Neuron (in vitro differentiated cells): ENCODE results near the gene FAM98B.

ENCODE experiments used
- H2AFZ ChIP-seq: one replicate; pipeline ENCODE4 v1.6.1; 2013; ENCODE audit warnings: low read depth, mild to moderate bottlenecking, inconsistent platforms, low read length, moderate library complexity
- H3K27me3 ChIP-seq: one replicate; pipeline ENCODE4 v1.6.1; 2013; ENCODE audit warnings: low read length; ENCODE audit not compliant: insufficient read depth
- H3K36me3 ChIP-seq: one replicate; pipeline ENCODE4 v1.6.1; 2013; ENCODE audit warnings: low read length; ENCODE audit not compliant: insufficient read depth
- H3K4me1 ChIP-seq: one replicate; pipeline ENCODE4 v1.6.1; 2013; ENCODE audit warnings: low read length; ENCODE audit not compliant: insufficient read depth
- H3K4me3 ChIP-seq: 2 replicates; pipeline ENCODE4 v1.5.1; 2013; ENCODE audit warnings: mild to moderate bottlenecking, low read length, moderate library complexity
- H3K9me3 ChIP-seq: one replicate; pipeline ENCODE4 v1.6.1; 2013; ENCODE audit warnings: low read length

FAM98B gene

DNA sequence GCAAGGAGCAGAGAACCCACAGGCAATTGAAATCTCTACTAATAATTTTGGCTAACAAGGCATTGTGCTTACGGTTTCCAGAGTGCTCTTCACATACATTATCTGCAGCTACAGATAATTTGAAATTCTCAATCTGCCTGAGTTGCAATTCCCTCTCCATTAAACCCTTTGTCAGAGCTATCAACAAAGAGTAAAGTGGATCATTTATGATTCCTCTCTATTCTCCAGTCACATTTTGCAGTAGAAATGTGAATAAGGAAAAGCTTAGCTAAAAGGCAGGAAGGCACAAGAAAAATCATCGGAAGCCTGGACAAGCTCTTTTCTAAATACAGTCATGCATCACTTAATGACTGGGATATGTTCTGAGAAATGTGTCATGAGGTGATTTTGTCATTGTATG is 49.6 kb downstream of the FAM98B start:
- H3K9me3 ChIP-seq: no peaks in the 10 kb centered on the region
- H2AFZ ChIP-seq: no peak overlapping the region
- no peaks in the 10 kb centered on the region for H3K36me3 ChIP-seq
- H3K27me3 ChIP-seq: no peaks in the 10 kb centered on the region
- H3K4me1 ChIP-seq: peaks cover 4% of the 10 kb centered on the region
- no peak overlapping the region for H3K4me3 ChIP-seq

DNA sequence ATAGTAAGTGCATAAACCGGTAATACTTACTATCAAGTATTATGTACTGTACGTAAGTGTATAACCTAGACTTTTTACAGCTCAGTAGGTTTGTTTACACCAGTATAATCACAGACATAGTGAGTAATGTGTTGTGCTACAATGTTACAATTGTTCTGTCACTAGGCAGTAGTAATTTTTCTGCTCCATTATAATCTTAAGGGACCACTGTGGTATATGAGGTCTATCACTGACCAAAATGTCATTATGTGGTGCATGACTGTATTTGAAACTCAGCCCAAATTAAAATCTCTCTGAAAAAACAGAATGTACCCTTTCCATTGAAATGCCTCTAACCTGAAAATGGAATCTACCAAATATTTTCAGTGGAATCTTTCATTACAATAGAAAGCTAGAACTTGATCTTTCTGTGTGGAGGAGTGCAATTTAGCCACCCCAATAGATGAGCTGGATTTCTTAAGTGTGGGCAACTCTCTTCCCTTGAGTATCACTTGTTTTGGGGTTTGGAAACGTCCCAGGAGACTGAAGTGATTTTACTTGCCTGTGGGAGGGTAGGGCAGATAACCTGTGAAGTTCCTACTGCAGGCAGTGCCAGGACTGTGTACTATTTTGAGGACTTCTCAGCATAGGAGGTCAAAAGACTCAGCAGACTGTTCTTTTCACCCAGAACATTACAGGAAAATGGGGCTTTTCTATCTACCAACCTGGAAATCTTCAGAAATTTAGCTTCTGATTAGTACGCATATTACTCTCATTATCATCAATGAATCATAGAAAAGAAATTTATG is 50.9 kb downstream of the FAM98B start:
- Histone ChIP-seq H3K36me3 (no peaks in the 10 kb centered on the region), H3K27me3 (no peaks in the 10 kb centered on the region), H3K4me3 (no peak overlapping the region), H3K4me1 (peaks cover 11% of the 10 kb centered on the region), H3K9me3 (no peaks in the 10 kb centered on the region), H2AFZ (no peak overlapping the region)

DNA sequence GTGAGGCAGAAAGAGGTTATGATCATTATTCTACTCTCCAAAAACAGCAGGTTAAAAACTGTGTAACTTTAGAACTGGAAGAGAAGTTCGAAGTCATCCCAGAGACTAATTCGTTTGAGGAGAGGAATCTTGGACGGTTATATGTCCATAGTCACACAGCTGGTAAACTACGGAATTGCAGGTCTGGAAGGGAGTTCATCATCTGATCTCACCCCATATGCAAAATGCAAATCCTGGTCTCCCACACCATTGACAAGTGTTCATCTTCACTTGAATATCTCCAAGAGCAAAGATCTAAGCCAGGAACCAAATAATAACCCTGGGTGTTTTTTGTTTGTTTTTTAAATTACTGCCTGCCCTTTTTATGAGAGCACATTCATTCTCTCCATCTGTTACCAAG is 53.1 kb downstream of the FAM98B start:
- peaks cover 11% of the 10 kb centered on the region for H3K4me1 ChIP-seq
- H3K9me3 ChIP-seq: no peaks in the 10 kb centered on the region
- H3K4me3 ChIP-seq: no peak overlapping the region
- H2AFZ ChIP-seq: no peak overlapping the region
- no peaks in the 10 kb centered on the region for H3K27me3 ChIP-seq
- H3K36me3 ChIP-seq: no peaks in the 10 kb centered on the region

DNA sequence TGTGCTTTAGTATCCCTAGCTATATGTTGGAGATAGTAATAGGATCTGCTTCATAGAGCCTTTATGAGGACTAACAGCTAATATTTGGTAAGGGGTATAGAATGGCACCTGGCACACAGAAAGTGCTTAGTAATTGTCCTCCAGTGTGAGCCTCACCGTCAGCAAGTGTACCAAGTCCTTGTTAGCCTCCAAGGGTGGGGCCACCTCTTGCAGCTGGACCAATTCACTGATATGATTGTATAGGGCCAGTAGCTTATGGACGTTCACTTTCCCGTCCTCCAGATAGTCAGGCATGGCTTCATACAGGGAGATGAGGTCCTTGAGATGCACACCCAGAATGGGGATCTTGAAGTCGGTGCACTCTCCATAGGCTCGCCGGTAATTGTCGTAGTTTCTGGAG is 53.6 kb downstream of the FAM98B start:
- no peak overlapping the region for H2AFZ ChIP-seq
- H3K27me3 ChIP-seq: no peaks in the 10 kb centered on the region
- no peak overlapping the region for H3K4me3 ChIP-seq
- no peaks in the 10 kb centered on the region for H3K9me3 ChIP-seq
- H3K36me3 ChIP-seq: no peaks in the 10 kb centered on the region
- peaks cover 11% of the 10 kb centered on the region for H3K4me1 ChIP-seq

DNA sequence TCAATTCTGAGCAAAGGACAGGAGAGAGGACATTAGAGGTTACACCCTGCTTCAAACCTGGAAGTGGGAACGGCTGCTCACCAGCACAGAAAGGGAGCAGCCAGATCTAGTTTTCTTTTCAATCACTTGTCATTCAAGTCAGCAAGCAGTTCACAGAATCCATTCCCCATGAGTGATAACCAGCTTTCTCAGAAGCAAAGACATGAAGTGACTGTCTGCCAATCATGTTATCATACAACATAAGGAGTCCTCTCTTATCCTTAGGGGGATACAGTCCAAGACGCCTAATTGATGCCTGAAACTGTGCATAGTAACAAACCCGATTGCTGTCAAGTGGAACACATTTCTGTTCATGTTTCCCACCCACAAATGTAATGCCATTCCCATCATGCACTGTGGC is 54.7 kb downstream of the FAM98B start:
- Histone ChIP-seq H3K36me3 (no peaks in the 10 kb centered on the region), H3K9me3 (no peaks in the 10 kb centered on the region), H3K4me1 (peaks cover 11% of the 10 kb centered on the region), H3K4me3 (no peak overlapping the region), H2AFZ (no peak overlapping the region), H3K27me3 (no peaks in the 10 kb centered on the region)

DNA sequence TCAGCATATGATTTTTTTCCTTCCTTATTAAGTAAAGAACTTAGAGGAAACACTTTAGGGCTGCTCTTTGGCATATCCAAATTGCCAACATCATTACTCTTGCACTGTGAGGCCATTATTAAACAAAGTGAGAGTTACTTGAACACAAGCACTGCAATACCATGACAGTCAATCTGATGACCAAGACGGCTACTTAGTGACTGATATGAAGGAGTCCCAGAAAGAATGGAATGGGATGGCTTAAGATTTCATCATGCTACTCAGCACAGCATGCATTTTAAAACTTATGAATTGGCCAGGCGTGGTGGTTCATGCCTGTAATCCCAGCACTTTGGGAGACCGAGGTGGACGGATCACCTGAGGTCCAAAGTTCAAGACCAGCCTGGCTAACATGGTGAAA is 55.2 kb downstream of the FAM98B start:
- no peak overlapping the region for H3K4me3 ChIP-seq
- H3K9me3 ChIP-seq: no peaks in the 10 kb centered on the region
- no peak overlapping the region for H2AFZ ChIP-seq
- H3K36me3 ChIP-seq: no peaks in the 10 kb centered on the region
- H3K4me1 ChIP-seq: peaks cover 11% of the 10 kb centered on the region
- H3K27me3 ChIP-seq: no peaks in the 10 kb centered on the region

DNA sequence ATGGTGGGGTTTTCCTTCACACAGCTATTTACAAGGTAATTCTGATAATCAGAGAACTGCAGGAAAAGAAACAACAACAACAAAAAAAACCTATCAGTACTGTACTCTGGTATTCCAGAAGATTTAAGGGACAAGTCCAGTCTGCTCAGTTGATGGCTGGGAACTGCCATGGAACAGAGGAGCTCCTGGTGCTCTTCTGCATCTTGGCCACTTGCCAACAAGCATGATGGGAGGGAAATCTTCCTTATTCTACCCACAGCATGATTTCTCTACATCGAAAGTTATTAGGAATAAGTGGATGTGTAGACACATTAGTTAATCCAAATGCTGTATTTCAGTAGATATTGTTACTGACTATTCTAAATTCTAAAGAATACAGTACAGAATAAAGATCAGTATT is 59.0 kb downstream of the FAM98B start:
- no peaks in the 10 kb centered on the region for H3K27me3 ChIP-seq
- no peak overlapping the region for H3K4me3 ChIP-seq
- no peaks in the 10 kb centered on the region for H3K36me3 ChIP-seq
- H3K9me3 ChIP-seq: no peaks in the 10 kb centered on the region
- no peak overlapping the region for H2AFZ ChIP-seq
- H3K4me1 ChIP-seq: peaks cover 11% of the 10 kb centered on the region

DNA sequence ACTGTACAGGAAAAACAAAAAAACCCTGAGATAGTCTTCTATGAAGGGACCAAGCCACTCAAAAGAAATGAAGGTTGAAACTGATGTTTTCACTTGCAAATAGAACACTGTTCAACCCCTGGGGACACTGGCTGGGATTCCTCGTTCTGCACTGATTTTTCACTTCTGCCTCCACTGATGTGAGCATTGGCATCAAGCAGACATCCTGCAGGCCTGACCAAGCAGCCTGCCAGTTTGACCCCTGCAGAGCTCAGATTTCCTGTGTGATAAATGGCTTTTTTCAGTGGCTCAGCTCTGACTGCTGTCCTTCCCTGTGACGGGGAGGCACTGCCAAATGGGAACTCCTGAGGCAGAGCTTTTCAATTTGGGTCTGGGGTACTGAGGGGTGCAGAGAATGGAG is 60.7 kb downstream of the FAM98B start:
- Histone ChIP-seq H3K36me3 (no peaks in the 10 kb centered on the region), H3K9me3 (no peaks in the 10 kb centered on the region), H3K27me3 (no peaks in the 10 kb centered on the region), H3K4me3 (no peak overlapping the region), H3K4me1 (peaks cover 2% of the 10 kb centered on the region), H2AFZ (no peak overlapping the region)

DNA sequence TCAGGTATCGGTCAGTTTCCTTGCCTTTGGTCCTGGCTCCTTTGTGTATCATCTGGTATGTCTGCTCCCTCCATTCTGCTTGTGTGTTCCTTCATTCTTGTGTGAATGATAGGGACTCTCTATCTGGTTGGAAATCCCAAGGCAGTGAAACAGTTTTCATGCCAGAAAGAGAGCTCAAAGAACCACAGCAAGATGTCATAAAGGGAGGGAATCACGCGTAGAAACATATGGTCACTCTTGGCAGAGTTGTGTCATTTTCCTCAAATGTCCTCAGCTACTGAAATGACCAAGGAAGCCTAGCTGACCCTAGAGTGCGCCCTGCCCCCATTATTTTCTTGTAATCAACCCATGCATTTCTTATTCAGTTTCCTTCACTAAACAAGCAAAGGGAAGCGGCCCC is 62.7 kb downstream of the FAM98B start:
- Histone ChIP-seq H3K4me1 (peaks cover 7% of the 10 kb centered on the region), H3K27me3 (no peaks in the 10 kb centered on the region), H3K9me3 (no peaks in the 10 kb centered on the region), H2AFZ (no peak overlapping the region), H3K36me3 (no peaks in the 10 kb centered on the region), H3K4me3 (no peak overlapping the region)

DNA sequence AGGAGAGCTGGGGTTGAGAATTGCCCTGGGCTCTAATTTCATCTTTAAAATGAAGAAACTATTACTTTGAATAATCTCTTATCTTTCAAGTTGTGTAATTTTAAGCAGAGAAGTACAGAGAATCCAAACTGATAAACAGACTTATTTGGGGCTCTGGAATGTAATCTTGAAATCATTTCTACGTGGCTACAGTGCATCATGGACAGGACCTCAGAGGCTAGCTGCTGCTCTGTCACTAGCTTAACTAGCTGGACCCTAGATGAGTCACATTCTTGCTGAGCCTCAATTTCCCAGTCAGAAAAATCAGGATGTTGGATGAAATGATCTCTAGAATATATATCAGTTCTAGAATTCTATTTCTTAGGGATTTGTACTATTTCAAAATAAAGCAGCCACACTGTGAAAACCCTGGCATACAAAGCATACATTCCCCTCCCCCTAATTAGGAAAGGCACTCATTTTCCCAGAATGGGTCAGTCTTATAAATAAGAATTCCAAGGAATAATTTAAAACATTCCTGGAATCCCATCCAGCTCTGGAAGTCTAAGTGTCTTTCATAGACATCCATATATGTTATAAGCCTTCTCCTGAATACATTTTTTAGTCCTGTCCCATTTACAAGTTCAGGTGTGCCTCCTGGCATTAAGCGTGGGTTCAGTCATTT is 63.5 kb downstream of the FAM98B start:
- H3K4me1 ChIP-seq: peaks cover 8% of the 10 kb centered on the region
- H3K27me3 ChIP-seq: no peaks in the 10 kb centered on the region
- no peaks in the 10 kb centered on the region for H3K9me3 ChIP-seq
- no peak overlapping the region for H3K4me3 ChIP-seq
- H2AFZ ChIP-seq: no peak overlapping the region
- no peaks in the 10 kb centered on the region for H3K36me3 ChIP-seq

DNA sequence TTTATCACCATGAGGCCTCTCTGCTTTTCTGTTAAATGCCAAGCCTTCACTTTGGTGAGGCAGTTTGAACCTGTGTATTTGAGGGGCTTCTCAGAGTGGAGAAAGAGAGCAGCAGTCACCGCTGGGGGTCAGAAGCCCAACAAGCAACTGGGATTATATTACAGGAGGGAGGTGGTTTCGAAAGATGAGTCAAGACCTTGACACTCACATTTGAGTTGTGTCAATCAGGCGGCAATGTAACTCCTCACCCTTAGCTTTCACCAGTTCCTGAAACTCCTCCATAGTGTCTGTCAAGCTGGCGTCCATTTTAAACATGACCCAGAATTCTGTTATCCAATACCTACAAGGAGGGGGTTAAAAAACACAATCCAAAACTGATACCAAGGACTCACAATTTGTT is 64.2 kb downstream of the FAM98B start:
- Histone ChIP-seq H2AFZ (no peak overlapping the region), H3K9me3 (no peaks in the 10 kb centered on the region), H3K27me3 (no peaks in the 10 kb centered on the region), H3K36me3 (no peaks in the 10 kb centered on the region), H3K4me3 (no peak overlapping the region), H3K4me1 (peaks cover 11% of the 10 kb centered on the region)

DNA sequence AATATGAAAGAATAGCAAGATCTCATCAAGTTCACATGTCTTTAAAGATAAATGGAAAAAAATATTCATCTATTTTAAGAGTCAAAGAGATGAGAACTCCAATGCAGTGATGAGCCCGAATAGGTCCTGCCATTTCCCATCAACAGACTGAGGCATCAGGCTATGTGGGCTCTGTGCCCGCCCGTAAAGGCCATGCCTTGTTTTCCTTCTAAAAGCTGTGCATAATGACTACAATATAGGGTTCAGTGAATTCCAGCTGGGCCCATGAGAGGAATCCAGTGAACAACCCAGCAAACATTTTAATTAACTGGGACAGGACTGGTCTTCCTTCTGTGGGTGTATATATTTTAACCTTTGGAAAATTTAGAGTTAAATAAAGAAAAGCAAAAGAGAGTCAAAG is 66.1 kb downstream of the FAM98B start:
- H3K4me3 ChIP-seq: no peak overlapping the region
- H3K36me3 ChIP-seq: no peaks in the 10 kb centered on the region
- no peak overlapping the region for H2AFZ ChIP-seq
- no peaks in the 10 kb centered on the region for H3K9me3 ChIP-seq
- peaks cover 11% of the 10 kb centered on the region for H3K4me1 ChIP-seq
- no peaks in the 10 kb centered on the region for H3K27me3 ChIP-seq

DNA sequence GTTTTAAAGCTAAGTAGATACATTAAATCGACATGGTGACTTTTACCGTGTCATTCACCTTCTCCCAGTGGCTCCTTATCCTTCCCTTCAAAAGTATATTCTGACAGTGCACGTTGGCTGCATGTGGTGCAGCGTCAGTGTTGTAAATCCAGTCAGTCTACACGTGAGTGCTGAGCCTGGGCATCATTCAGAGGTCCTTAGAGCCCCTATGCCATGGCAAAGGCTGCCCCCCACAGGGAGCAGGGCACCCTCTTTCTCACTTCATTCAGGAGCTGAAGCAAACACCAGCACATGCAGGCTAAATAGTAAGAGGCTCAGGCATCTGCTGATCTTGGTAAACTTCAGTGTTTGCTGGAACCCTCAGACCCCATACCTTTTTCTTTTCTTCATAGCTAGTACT is 67.4 kb downstream of the FAM98B start:
- Histone ChIP-seq H3K4me3 (no peak overlapping the region), H3K36me3 (no peaks in the 10 kb centered on the region), H3K4me1 (peaks cover 11% of the 10 kb centered on the region), H2AFZ (no peak overlapping the region), H3K9me3 (no peaks in the 10 kb centered on the region), H3K27me3 (no peaks in the 10 kb centered on the region)

DNA sequence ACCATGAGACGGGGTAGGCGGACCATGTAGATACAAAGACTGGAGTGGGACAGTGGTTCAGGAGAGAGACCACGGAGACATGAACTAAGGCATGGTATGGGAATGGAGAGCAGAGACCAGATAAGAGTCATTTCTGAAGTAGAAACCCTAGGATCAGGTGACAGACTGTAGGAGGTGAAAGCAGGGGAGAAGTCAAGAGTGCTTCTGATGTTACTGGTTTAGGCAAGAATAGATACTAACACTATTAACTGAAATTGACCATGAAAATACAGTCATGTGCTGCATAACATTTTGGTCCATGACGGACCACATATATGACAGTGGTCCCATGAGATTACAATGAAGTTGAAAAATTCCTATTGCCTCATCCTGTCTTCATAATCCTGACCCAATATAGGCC is 69.0 kb downstream of the FAM98B start:
- Histone ChIP-seq H3K9me3 (no peaks in the 10 kb centered on the region), H3K4me3 (no peak overlapping the region), H3K4me1 (peaks cover 11% of the 10 kb centered on the region), H3K27me3 (no peaks in the 10 kb centered on the region), H2AFZ (no peak overlapping the region), H3K36me3 (no peaks in the 10 kb centered on the region)
